ENCODE results near the gene NTRK2.

Gene NTRK2

GRCh38 chr9:84722388-84722989 is 53.0 kb downstream of the NTRK2 start:
- no peak for TF ChIP-seq CTCF (IDR thresholded peaks at IDR 0.05; ENCODE audit: borderline replicate concordance, insufficient read depth, low read depth, low read length)
- H3K4me3 ChIP-seq (ENCODE audit: low read depth, low read length): no peak overlapping the region

GRCh38 chr9:84723426-84723825 is 53.9 kb downstream of the NTRK2 start:
- no peak for TF ChIP-seq CTCF (IDR thresholded peaks at IDR 0.05; ENCODE audit: borderline replicate concordance, insufficient read depth, low read depth, low read length)
- no peak overlapping the region for H3K4me3 ChIP-seq (ENCODE audit: low read depth, low read length)

GRCh38 chr9:84731696-84732095 is 62.2 kb downstream of the NTRK2 start:
- H3K4me3 ChIP-seq (ENCODE audit: low read depth, low read length): no peak overlapping the region
- no peak for TF ChIP-seq CTCF (IDR thresholded peaks at IDR 0.05; ENCODE audit: borderline replicate concordance, insufficient read depth, low read depth, low read length)

- H3K4me3 ChIP-seq (ENCODE audit: low read depth, low read length): no peak overlapping the region
- TF ChIP-seq CTCF (IDR thresholded peaks at IDR 0.05; ENCODE audit: borderline replicate concordance, insufficient read depth, low read depth, low read length): no peak
Measured at GRCh38 chr9:84736081-84736480, 66.6 kb downstream of the NTRK2 start.

GRCh38 chr9:84736536-84736935 is 67.0 kb downstream of the NTRK2 start:
- TF ChIP-seq CTCF (IDR thresholded peaks at IDR 0.05; ENCODE audit: borderline replicate concordance, insufficient read depth, low read depth, low read length): no peak
- no peak overlapping the region for H3K4me3 ChIP-seq (ENCODE audit: low read depth, low read length)

- TF ChIP-seq CTCF (IDR thresholded peaks at IDR 0.05; ENCODE audit: borderline replicate concordance, insufficient read depth, low read depth, low read length): no peak
- H3K4me3 ChIP-seq (ENCODE audit: low read depth, low read length): no peak overlapping the region
Measured at GRCh38 chr9:84738353-84738752, 68.8 kb downstream of the NTRK2 start.

- no peak for TF ChIP-seq CTCF (IDR thresholded peaks at IDR 0.05; ENCODE audit: borderline replicate concordance, insufficient read depth, low read depth, low read length)
- H3K4me3 ChIP-seq (ENCODE audit: low read depth, low read length): no peak overlapping the region
Measured at GRCh38 chr9:84742261-84742660, 72.7 kb downstream of the NTRK2 start.

All from GM12875 (cell line).